Heart right ventricle (tissue), 16 donors: Measurements from ENCODE around the gene OCA2. TPM values are rescaled to one million over a fixed set of nuclear protein-coding genes. Genes with fewer than 3 reads are reported as not detected.

Experiments used
- ATAC-seq, 8 donors: fragments of 200-7000 bp; cut with Tn5 transposase; one replicate each; pipeline ENCODE4 v1.9.1; 2020; ENCODE audit warnings: mild to moderate bottlenecking in 8 of 8, moderate library complexity in 8 of 8, moderate number of reproducible peaks in 1 of 8
- DNase-seq, 2 donors: peaks; one replicate each; pipeline ENCODE4 v3.0.0-alpha.2; 2020
- H3K27ac ChIP-seq, 10 donors: fragments of 200-600 bp; sonication (generic) in 2 of 10; one replicate each; pipeline versions ENCODE4 v1.5.0 to v1.8.0; 2020 to 2022; ENCODE audit warnings: mild to moderate bottlenecking in 3 of 10
- H3K27me3 ChIP-seq, 7 donors: fragments of 200-600 bp; one replicate each; pipeline ENCODE4 v1.8.0; 2021 to 2022; ENCODE audit warnings: mild to moderate bottlenecking in 2 of 7
- H3K36me3 ChIP-seq, 9 donors: fragments of 200-600 bp; sonication (generic) in 1 of 9; one replicate each; pipeline versions ENCODE4 v1.5.0 to v1.8.0; 2020 to 2022; ENCODE audit warnings: mild to moderate bottlenecking in 2 of 9
- H3K4me1 ChIP-seq, 9 donors: fragments of 200-600 bp; sonication (generic) in 1 of 9; one replicate each; pipeline versions ENCODE4 v1.5.0 to v1.8.0; 2020 to 2022; ENCODE audit warnings: mild to moderate bottlenecking in 4 of 9
- H3K4me3 ChIP-seq, 10 donors: fragments of 200-600 bp; sonication (generic) in 2 of 10; one replicate each; pipeline versions ENCODE4 v1.5.0 to v1.8.0; 2020 to 2022; ENCODE audit warnings: mild to moderate bottlenecking in 7 of 10, moderate library complexity in 2 of 10
- H3K9me3 ChIP-seq, 11 donors: fragments of 200-600 bp in 10 of 11; sonication (generic) in 2 of 11; one replicate each; pipeline versions ENCODE4 v1.5.0 to v1.8.0; 2013 to 2022; ENCODE audit warnings: mild to moderate bottlenecking in 2 of 11, control low read depth in 1 of 11, moderate library complexity in 1 of 11
- WGBS, 2 donors: extraction: QIAGEN DNeasy Blood & Tissue Kit; methylation state at CpG; one replicate each; pipeline ENCODE4 v1.1.7; 2013; ENCODE audit warnings: inconsistent platforms in 1 of 2; 5-methylcytosine and 5-hydroxymethylcytosine counted together
- intact Hi-C, 10 donors: fragments of 100-400 bp; cut with DNase I; formaldehyde crosslinking; loops; one replicate each; pipeline versions ENCODE4 v1.11.1 to v1.14.2; 2022
- polyA plus RNA-seq, 2 donors: library from polyadenylated mRNA; stranded (reverse); fragments of 200-250 nt; gene quantifications; one replicate each; pipeline ENCODE4 v1.2.3, GENCODE V29; 2013
- total RNA-seq, 10 donors: library from RNA; stranded (reverse); fragmentation: NEBNext Ultra II Directional in 3 of 10; extraction: Animal tissue kit (Norgen Biotek cat#: 25700) in 3 of 10; gene quantifications; one replicate each; pipeline versions ENCODE4 v1.2.1 to v1.2.4, GENCODE V29; 2021 to 2023
- TF ChIP-seq, protein P1 (sequence below), 9 donors: fragments of 200-600 bp; sonication (generic) in 2 of 9; IDR thresholded peaks; one replicate each; pipeline versions ENCODE4 v1.5.0 to v1.8.0; 2021 to 2022; ENCODE audit warnings: antibody characterized with exemption in 9 of 9, mild to moderate bottlenecking in 5 of 9, moderate library complexity in 1 of 9
- donor health status: Arrhythmogenic right ventricular cardiomyopathy.
- donor health status: ischemic (EF 13 %, LVEDD 7.1; RV severe dilation, severe dysfunction).
- donor health status: healthy with polysubstance abuse.
- donor health status: DM: no; HTN: yes; CAD: no.
- donor health status: DM: no; HTN: no; CAD: no.
- donor health status: ischemic (EF 25% LVEDD 6.9; RV normal size, moderate dysfunction).
- donor health status: ischemic (EF 25% LVEDD 5.7; RV mildly dilated, moderate dysfunction).
- donor health status: healthy.
- donor health status: DM: yes; HTN: yes; CAD: no.
- donor health status: Ischemic cardiomyopathy.
- donor health status: ischemic (EF 35%, LVEDD 5.7; RV mildly dilated, moderate dysfunction).
- donor health status: nonischemic (EF 11% LVEDD 7.7; RV severe dilation, severe dysfunction).
- donor health status: DM: yes; HTN: yes; CAD: no.
- donor health status: PGD.
- donor health status: ischemic (EF 29% LVEDD 5.4; RV normal size, mild dysfunction).
- donor health status: nonischemic (EF 23%, LVEDD 6.1; RV moderate dilation, normal function).

OCA2 gene
- total and polyA plus RNA-seq, 12 donors, result 0.04 to 0.32 (median 0.17) TPM; not detected in 6

DNA sequence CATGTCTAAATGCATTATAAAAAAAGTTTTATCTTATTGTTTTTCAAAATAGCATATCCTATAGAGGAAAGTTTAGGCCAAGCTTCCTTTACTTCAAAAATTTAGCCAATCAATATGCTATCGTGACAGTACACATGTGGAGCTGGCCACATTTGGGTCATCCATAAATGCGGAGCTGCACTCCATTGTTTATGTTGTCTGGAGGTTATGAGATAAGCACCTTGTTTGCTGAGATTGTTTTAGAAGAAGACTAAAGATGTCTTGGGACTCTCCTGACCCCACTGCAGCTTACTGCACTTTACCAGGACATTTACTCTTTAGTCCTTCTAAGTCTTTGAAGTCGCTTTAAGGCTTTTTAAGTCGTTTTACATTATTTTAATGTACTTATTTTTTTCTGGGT is 265.9 kb downstream of the OCA2 start:
- peaks cover 0 to 48% (median 12%) of the 10 kb centered on the region in 7 donors for H3K27me3 ChIP-seq
- H3K4me1 ChIP-seq, result no peaks in the 10 kb centered on the region
- intact Hi-C loops, result no loop called here
- H3K36me3 ChIP-seq, result no peaks in the 10 kb centered on the region
- TF ChIP-seq, protein P1, sequence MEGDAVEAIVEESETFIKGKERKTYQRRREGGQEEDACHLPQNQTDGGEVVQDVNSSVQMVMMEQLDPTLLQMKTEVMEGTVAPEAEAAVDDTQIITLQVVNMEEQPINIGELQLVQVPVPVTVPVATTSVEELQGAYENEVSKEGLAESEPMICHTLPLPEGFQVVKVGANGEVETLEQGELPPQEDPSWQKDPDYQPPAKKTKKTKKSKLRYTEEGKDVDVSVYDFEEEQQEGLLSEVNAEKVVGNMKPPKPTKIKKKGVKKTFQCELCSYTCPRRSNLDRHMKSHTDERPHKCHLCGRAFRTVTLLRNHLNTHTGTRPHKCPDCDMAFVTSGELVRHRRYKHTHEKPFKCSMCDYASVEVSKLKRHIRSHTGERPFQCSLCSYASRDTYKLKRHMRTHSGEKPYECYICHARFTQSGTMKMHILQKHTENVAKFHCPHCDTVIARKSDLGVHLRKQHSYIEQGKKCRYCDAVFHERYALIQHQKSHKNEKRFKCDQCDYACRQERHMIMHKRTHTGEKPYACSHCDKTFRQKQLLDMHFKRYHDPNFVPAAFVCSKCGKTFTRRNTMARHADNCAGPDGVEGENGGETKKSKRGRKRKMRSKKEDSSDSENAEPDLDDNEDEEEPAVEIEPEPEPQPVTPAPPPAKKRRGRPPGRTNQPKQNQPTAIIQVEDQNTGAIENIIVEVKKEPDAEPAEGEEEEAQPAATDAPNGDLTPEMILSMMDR (IDR thresholded peaks at IDR 0.05), result no peak
- no peak overlapping the region for H3K27ac ChIP-seq
- H3K9me3 ChIP-seq, result no peaks in the 10 kb centered on the region
- no peak overlapping the region for H3K4me3 ChIP-seq
- ATAC-seq, result no peak
- WGBS, 2 donors, result 78 to 81% methylated on average over 4 of the region's 4 CpGs
- no peak for DNase-seq

DNA sequence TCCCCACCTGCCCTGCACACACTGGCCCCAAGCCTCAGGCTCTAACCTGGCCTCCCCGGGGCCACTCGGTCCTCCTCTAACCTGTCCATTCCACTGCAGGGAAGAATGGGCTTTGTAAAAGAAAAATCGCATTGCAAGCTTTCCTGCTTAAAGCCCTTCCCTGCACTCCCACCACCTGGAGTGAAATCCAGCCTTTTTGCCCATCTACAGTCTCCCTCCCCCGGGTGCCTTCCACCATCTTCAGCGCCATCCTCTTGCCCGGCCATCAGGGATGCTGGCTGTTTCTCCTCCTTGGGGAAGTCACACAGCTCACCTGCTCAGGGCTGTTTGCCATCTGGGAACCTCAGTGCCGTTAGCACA is 266.9 kb downstream of the OCA2 start:
- DNase-seq, result no peak
- no peaks in the 10 kb centered on the region for H3K4me1 ChIP-seq
- peaks cover 0 to 45% (median 5%) of the 10 kb centered on the region in 7 donors for H3K27me3 ChIP-seq
- TF ChIP-seq, protein P1 (IDR thresholded peaks at IDR 0.05), result no peak
- 86 to 88% methylated on average over 7 of the region's 7 CpGs for WGBS, 2 donors
- no peak overlapping the region for H3K27ac ChIP-seq
- ATAC-seq, result peak in 1 of 8 donors; percentile 38
- intact Hi-C loops, result no loop called here
- H3K4me3 ChIP-seq, result no peak overlapping the region
- H3K36me3 ChIP-seq, result no peaks in the 10 kb centered on the region
- no peaks in the 10 kb centered on the region for H3K9me3 ChIP-seq

DNA sequence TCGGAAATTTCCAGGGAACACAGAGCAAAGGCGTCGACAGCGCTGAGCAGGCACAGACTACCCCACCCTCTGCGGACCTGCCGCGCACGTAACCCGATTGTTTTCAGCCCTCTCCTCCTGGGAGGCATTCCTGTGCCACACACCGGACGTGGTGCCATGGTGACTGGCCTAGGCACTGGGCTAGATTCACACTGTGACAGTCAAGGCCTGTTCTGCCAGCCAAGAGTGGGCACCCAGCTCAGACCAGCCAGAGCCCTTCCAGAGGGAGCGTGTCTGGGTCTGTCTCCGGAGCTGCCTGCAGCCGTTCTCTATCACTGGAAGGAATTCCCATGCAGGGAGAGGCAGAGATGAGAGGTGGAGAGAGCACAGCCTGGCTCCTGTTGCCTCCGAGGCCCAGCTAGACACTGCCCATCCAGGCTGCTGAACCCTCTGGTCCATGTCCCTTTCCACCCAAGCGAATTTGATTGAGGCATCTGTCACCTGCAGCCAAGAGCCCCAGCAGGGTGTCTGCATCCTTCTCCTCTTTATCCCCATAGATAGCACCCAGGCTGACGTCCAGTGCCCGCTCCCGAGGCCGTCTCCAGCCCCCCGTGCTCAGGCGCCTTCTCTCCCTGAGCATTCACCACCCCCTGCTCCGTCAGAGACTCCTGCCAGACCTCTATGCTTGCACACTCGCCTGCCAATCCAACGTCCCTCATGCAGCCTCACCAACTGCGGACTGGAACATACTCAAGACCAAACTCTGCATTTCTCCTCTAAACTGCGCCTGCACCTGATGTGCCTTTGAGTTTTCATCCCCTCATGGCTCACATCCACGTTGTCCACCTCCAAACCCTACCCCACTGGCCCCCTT is 267.5 kb downstream of the OCA2 start:
- 52 to 57% methylated on average over 28 of the region's 28 CpGs for WGBS, 2 donors
- Histone ChIP-seq H3K9me3 (no peaks in the 10 kb centered on the region), H3K4me1 (no peaks in the 10 kb centered on the region), H3K27me3 (peaks cover 0 to 40% (median 5%) of the 10 kb centered on the region in 7 donors), H3K27ac (no peak overlapping the region), H3K4me3 (no peak overlapping the region), H3K36me3 (no peaks in the 10 kb centered on the region)
- intact Hi-C loops, result no loop called here
- ATAC-seq (no peak), DNase-seq (no peak)
- TF ChIP-seq, protein P1 (IDR thresholded peaks at IDR 0.05), result no peak

DNA sequence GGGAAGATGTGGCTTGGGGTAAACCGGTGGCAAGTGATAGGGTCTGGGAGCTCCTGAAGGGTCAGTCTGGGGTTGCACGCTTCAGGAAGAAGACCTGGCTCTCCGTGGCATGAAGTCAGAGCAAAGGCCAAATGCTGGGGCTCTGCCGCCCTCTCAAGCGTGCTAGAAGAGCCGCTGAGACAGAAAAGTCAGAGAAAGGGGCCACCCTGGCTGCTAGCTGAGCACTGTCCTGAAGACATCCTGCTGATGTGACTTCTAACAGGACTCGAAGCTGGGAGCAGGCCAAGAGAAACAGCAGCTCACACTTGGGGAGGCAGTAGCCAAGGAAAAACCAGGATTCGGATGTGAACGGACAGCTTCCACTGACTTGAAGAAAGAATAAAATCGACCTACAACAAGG is 270.4 kb downstream of the OCA2 start:
- no peaks in the 10 kb centered on the region for H3K36me3 ChIP-seq
- DNase-seq, result no peak
- H3K4me3 ChIP-seq, result no peak overlapping the region
- no peak overlapping the region for H3K27ac ChIP-seq
- peaks cover 0 to 26% (median 3%) of the 10 kb centered on the region in 7 donors for H3K27me3 ChIP-seq
- 56 to 63% methylated on average over 10 of the region's 10 CpGs for WGBS, 2 donors
- TF ChIP-seq, protein P1 (IDR thresholded peaks at IDR 0.05), result no peak
- no peaks in the 10 kb centered on the region for H3K4me1 ChIP-seq
- H3K9me3 ChIP-seq, result no peaks in the 10 kb centered on the region
- ATAC-seq, result no peak
- intact Hi-C loops, result no loop called here
